Suprapubic skin (tissue), 4 donors: ENCODE data around the gene ANAPC7.

Source experiments
- EP300 ChIP-seq: sonication (generic); formaldehyde crosslinking; IDR thresholded peaks from one replicate; pipeline ENCODE4 v1.6.1; 2017; ENCODE audit warnings: antibody characterized with exemption
- POLR2A ChIP-seq, 2 donors: fragments of 450-650 bp; IDR thresholded peaks; one replicate each; pipeline ENCODE4 v1.6.1; 2017; ENCODE audit warnings: antibody characterized with exemption in 2 of 2, mild to moderate bottlenecking in 2 of 2, moderate library complexity in 2 of 2
- POLR2AphosphoS5 ChIP-seq, 3 donors: sonication (generic); formaldehyde crosslinking; IDR thresholded peaks; one replicate each; pipeline ENCODE4 v1.6.1; 2017; ENCODE audit warnings: antibody characterized with exemption in 3 of 3
- TF ChIP-seq, protein P1 (sequence below), 2 donors: fragments of 200-600 bp in 1 of 2; fragments of 450-650 bp in 1 of 2; sonication (generic) in 1 of 2; IDR thresholded peaks; one replicate each; pipeline ENCODE4 v1.5.1; 2016 to 2019; ENCODE audit warnings: antibody characterized with exemption in 2 of 2, mild to moderate bottlenecking in 1 of 2, moderate library complexity in 1 of 2

DNA sequence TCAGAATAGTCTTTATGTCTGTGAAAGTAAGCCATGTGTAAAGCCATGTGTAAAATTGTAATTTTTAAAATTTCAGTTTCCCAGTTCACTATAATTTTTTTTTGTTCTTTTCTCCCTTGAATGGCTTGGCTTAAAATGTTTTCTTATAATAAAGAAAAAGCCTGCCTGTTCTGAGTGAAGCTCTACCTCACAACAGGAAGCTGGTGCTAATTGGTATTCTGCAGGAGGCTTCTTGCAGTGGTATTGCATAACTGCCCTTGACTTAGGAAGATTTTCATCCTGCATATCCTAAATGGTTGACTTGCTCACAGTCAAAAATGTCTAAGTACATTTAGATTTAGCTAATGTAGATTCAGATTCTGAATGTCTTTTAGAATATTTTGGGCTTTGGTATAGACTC is 73.0 kb downstream of the ANAPC7 start:
- TF ChIP-seq, protein P1, sequence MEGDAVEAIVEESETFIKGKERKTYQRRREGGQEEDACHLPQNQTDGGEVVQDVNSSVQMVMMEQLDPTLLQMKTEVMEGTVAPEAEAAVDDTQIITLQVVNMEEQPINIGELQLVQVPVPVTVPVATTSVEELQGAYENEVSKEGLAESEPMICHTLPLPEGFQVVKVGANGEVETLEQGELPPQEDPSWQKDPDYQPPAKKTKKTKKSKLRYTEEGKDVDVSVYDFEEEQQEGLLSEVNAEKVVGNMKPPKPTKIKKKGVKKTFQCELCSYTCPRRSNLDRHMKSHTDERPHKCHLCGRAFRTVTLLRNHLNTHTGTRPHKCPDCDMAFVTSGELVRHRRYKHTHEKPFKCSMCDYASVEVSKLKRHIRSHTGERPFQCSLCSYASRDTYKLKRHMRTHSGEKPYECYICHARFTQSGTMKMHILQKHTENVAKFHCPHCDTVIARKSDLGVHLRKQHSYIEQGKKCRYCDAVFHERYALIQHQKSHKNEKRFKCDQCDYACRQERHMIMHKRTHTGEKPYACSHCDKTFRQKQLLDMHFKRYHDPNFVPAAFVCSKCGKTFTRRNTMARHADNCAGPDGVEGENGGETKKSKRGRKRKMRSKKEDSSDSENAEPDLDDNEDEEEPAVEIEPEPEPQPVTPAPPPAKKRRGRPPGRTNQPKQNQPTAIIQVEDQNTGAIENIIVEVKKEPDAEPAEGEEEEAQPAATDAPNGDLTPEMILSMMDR (IDR thresholded peaks at IDR 0.05), result no peak
- TF ChIP-seq POLR2AphosphoS5 (IDR thresholded peaks at IDR 0.05) (no peak), POLR2A (IDR thresholded peaks at IDR 0.05) (no peak), EP300 (no peak)
